ENCODE data around the gene C2orf66.

C2orf66 gene

GRCh38 chr2:196759378-196759706 lies 49.8 kb downstream of the C2orf66 start:
- DNase-seq (ENCODE audit: low read depth, low spot score), result no peak

DNA sequence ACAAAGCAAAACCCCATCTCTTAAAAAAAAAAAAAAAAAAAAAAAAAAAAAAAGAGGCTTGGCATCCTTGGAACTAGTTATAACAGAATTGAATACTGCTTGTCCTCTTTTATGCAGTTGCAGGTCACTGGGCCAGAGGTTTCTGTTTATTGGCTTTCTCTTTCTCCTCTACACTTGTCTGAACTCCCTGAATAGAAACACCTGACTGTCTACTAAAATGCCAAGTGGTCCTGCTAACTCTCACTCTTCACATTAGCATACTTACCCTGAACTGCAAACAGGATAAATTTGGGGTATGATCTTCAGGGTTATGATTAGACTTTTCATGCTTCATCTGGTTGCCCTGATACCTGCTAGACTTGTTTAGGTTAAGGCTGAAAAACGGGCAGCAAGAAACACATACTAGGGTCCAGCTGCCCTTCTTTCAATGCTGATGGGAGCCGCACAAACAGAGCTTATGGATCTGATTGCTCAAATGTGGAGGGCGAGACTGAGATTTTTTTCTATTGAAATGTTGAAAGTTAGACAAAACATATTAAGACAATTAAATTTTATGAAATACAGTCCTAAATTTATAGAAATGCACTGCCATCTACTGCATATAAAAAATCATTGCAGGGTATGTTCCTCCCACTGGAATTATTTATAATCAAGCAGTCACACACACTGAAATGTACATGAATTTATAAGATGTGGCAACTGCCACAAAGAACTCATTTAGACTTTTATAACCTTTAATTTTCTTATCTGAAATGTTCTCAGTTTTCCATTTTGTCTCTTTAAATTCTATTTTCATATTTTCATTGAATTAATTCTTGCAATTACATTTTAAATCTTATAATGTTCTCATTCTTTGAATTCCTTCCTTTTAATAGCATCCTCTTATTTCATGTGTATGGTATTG lies 50.4 kb downstream of the C2orf66 start:
- no peak for DNase-seq (ENCODE audit: low read depth, low spot score)

Measured in activated naive CD8-positive, alpha-beta T cell treated with anti-CD3 and anti-CD28 coated beads, Interleukin-2, amount 50 U/mL, for 16 hours (primary cell).